ENCODE results near the gene LSP1. TPM values are rescaled to one million over a fixed set of nuclear protein-coding genes. Genes with fewer than 3 reads are reported as not detected.

LSP1 gene
- total and polyA plus RNA-seq, 2 experiments from 2014 or later, result 29.9 to 47.0 TPM

- Histone ChIP-seq H3K4me1 (ENCODE audit: insufficient read depth) (no peaks in the 10 kb centered on the region), H3K9me3 (ENCODE audit: low read depth) (no peaks in the 10 kb centered on the region), H3K27ac (no peak overlapping the region), H3K9me2 (replicated peaks; ENCODE audit: insufficient read depth) (no peaks in the 10 kb centered on the region), H2AFZ (no peak overlapping the region), H3K4me2 (no peak overlapping the region), H3K36me3 (replicated peaks; ENCODE audit: insufficient read depth, low read depth) (no peaks in the 10 kb centered on the region), H3K4me3 (no peak overlapping the region), H3K79me2 (no peaks in the 10 kb centered on the region), H4K20me1 (ENCODE audit: insufficient read depth, poor library complexity, severe bottlenecking) (no peaks in the 10 kb centered on the region), H3K27me3 (no peaks in the 10 kb centered on the region)
- no peak for TF ChIP-seq CTCF (IDR thresholded peaks at IDR 0.05; ENCODE audit: poor library complexity)
- no peak for TF ChIP-seq EZH2 (IDR thresholded peaks at IDR 0.05; ENCODE audit: borderline replicate concordance)
- TF ChIP-seq EZH2phosphoT487 (IDR thresholded peaks at IDR 0.05; ENCODE audit: low read depth, severe bottlenecking, unreplicated experiment), result no peak
- 91% methylated on average over 25 of the region's 25 CpGs for WGBS (ENCODE audit: low lambda C conversion rate, missing lambda C conversion rate)
- DNase-seq (ENCODE audit: low spot score), result no peak
Measured at GRCh38 chr11:1852271-1852876, 510 bp upstream of the LSP1 start.

DNA sequence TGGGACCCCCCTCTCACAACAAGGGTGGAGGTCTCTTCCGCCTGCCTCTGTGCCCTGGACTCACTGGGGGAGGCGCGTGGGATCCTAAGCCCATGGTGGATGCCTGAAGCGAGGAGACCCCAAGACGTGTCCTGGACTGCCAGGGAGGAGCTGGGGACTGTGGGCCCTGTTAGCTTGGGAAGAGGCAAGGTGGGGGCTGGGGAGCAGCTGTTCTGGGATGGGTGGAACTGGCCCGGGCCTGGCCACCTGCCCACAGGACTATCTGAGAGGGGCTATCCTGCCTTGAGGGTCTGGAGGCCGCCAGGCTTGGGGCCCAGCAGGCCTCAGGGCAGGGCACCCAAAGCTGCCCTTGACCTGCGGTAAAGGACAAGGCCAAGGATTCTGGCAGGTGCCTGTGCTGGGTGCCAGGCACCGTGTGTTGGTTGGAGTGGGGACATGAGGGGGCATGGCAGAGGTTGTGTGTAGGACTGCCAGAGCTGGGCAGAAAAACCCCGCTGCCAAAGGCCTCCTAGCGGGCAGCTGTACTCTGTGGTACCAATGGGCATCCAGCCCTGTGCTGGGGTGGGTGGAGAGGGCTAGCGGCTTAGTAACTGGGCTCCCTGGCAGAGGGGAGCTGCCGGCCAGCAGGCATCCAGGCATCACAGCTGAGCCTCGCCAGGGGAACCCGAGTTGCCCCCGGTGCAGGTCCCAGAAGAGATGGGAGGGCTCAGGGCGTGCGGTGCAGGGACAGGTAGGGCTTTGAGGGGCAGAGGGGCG, 670 bp downstream of the LSP1 start:
- H3K4me3 ChIP-seq, result no peak overlapping the region
- H3K9me2 ChIP-seq (replicated peaks; ENCODE audit: insufficient read depth), result no peaks in the 10 kb centered on the region
- no peaks in the 10 kb centered on the region for H3K4me1 ChIP-seq (ENCODE audit: insufficient read depth)
- H4K20me1 ChIP-seq (ENCODE audit: insufficient read depth, poor library complexity, severe bottlenecking), result no peaks in the 10 kb centered on the region
- DNase-seq (ENCODE audit: low spot score), result no peak
- H3K4me2 ChIP-seq, result no peak overlapping the region
- no peak overlapping the region for H2AFZ ChIP-seq
- no peaks in the 10 kb centered on the region for H3K9me3 ChIP-seq (ENCODE audit: low read depth)
- H3K36me3 ChIP-seq (replicated peaks; ENCODE audit: insufficient read depth, low read depth), result no peaks in the 10 kb centered on the region
- no peak overlapping the region for H3K27ac ChIP-seq
- 92% methylated on average over 19 of the region's 19 CpGs for WGBS (ENCODE audit: low lambda C conversion rate, missing lambda C conversion rate)
- TF ChIP-seq EZH2phosphoT487 (IDR thresholded peaks at IDR 0.05; ENCODE audit: low read depth, severe bottlenecking, unreplicated experiment), result no peak
- TF ChIP-seq EZH2 (IDR thresholded peaks at IDR 0.05; ENCODE audit: borderline replicate concordance), result no peak
- no peak for TF ChIP-seq CTCF (IDR thresholded peaks at IDR 0.05; ENCODE audit: poor library complexity)
- no peaks in the 10 kb centered on the region for H3K79me2 ChIP-seq
- H3K27me3 ChIP-seq, result no peaks in the 10 kb centered on the region

DNA sequence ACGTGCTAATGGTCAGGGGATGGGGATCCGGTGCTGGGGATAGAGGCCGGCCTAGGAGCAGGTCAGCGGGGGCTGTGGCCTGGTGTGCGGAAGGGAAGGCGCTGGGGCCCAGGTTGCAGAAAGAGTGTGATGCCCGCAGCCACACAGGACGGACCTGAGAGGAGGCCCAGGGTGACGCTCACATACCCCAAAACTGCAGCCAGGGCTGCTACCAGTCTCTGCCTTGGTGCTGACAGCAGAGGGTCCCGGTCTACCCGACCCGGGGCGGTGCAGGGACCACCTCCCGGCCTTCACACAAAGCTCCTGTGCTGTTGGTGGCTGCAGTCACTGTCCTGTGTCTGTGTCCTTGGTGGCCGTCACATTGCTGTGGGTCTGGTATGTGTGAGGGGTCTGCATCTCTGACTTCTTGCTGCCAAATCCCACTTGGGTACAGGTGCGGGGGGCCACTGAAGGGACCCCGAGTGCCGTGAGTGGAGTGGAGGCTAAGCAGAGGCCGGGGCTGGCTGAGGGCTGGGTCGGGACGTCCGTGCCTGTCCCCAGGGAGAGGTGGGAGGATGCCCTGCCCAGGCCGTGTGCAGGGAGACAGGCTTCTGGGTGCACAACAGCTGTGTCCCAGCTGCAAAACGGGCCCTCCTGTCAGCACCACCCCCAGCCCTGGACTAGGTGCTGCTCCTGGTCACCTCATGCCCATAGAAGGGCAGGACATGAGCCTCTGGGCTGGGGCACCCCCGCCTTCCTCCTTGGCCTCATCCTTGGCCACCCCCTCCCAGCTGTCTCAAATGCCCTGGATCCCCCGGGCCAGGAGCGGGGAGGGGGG, 1.5 kb downstream of the LSP1 start:
- no peak overlapping the region for H2AFZ ChIP-seq
- WGBS (ENCODE audit: low lambda C conversion rate, missing lambda C conversion rate), result 91% methylated on average over 24 of the region's 27 CpGs
- no peaks in the 10 kb centered on the region for H4K20me1 ChIP-seq (ENCODE audit: insufficient read depth, poor library complexity, severe bottlenecking)
- no peak overlapping the region for H3K4me3 ChIP-seq
- no peak for DNase-seq (ENCODE audit: low spot score)
- no peaks in the 10 kb centered on the region for H3K79me2 ChIP-seq
- TF ChIP-seq CTCF (IDR thresholded peaks at IDR 0.05; ENCODE audit: poor library complexity) (no peak), EZH2 (IDR thresholded peaks at IDR 0.05; ENCODE audit: borderline replicate concordance) (no peak), EZH2phosphoT487 (IDR thresholded peaks at IDR 0.05; ENCODE audit: low read depth, severe bottlenecking, unreplicated experiment) (no peak)
- H3K9me2 ChIP-seq (replicated peaks; ENCODE audit: insufficient read depth), result no peaks in the 10 kb centered on the region
- no peaks in the 10 kb centered on the region for H3K9me3 ChIP-seq (ENCODE audit: low read depth)
- H3K36me3 ChIP-seq (replicated peaks; ENCODE audit: insufficient read depth, low read depth), result no peaks in the 10 kb centered on the region
- no peaks in the 10 kb centered on the region for H3K4me1 ChIP-seq (ENCODE audit: insufficient read depth)
- H3K27ac ChIP-seq, result no peak overlapping the region
- H3K4me2 ChIP-seq, result no peak overlapping the region
- no peaks in the 10 kb centered on the region for H3K27me3 ChIP-seq
